ENCODE data around the gene REEP3.
"Not testable (repeated sequence)": the region's sequence is repeated elsewhere in the genome, so short reads cannot be mapped to it uniquely, and the experiment has no call there.

REEP3 gene

DNA sequence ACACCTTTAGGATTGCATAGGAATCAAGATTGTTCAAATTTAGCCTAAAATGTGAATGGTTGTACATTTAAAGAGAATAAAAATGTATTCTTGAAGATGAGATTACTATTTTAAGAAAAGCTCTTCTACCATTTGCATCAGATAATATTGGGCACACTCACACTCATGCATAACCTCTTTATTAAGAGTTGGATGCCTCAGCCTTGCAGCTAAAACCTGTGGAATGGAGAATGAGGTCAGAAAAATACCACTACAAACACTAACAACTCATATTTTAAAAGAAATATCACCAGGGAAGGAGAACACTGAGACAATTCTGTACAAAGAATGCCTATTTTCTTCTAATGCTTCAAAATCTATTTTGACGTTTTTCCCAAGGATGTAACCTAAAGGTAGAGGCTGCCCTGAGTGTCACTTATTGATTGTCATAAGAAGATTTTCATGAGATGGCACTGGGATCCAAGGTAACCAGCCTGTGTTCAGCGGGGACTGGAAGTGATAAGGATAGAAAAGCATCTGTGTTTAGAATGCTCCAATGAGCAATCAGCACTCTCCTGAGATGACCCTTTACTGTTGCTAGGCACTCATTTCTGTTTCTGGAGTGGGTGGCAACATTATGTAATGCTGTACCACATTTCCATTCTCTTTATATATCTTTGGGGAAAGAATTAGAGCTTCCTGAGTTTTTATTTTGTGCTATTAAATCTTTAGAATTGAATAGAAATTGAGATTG is 26.6 kb downstream of the REEP3 start:
- DNase-seq: peak in 4 of 58 donors; percentile 15 to 34 (median 27)

DNA sequence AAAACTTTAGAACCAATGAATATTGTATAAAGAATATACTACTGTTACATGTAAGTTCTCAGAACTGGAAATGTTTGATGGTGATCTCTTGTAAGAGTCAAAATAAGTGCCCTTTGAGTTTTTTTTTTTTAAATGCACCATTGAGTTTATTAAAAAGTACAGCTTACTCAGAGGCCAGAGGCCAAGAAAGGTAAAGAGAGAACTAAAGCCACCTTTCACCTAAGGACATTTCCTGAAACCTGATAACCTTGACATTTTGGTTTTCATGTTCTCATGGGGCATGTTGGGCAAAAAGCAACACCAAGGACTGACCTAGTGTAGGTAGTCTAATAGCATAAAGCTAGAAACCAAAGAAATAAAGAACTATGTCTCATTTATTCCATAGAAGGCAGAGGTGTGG is 27.7 kb downstream of the REEP3 start:
- no peak for DNase-seq

DNA sequence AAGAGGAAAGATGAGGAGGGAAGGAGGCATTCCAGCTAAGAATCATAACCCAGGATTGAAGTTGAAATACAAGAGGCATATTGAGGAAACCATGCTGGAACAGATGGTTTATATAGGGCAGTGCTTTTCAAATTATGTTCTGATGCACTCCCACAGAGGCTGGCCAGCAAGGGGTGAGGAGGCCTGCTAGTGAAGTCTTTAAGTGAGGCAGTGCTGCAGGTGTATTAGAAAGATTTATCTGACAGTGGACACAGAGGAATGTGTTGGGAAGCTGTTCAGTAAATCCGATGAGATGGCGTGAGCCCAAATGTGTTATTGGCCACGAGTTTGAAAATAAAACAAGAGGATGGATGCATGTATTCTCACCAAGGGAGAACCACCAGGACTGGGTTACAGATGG is 28.6 kb downstream of the REEP3 start:
- DNase-seq: no peak

DNA sequence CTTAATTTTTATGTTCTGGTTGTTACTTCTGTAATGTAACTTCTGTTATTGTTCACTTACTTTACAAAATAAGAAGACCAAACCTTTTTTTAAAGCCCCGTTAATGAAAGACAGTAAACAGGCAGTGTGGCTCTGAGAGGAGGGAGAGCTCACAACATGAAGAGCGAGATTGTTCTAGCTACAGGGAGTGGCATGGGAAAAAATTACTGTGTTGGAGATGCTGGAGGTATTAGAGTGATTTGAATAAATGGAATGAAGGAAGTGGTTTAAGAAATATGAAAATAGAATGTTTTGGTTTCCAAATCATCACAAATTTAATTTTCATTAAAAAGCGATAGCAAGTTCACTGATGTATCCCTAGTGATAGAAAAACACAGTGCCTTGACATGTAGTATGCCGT is 31.8 kb downstream of the REEP3 start:
- DNase-seq: no peak

DNA sequence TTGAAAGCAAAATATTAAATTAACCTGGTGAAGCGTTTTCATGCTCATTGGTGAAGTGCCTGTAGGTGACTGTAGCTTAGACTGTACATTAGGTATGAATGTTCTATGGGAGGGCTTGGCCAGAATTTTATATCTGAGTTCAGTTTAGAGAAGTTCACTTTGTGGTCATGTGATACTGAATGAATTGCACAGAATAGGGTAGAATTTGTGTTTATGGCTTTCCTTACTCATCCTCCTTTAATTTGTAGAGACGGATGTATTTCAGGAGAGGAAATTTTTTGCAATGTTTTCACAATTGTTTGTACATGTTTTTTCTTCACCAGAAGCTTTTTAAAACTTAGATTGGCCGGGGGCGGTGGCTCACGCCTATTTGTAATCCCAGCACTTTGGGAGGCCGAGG is 32.3 kb downstream of the REEP3 start:
- DNase-seq: no peak

DNA sequence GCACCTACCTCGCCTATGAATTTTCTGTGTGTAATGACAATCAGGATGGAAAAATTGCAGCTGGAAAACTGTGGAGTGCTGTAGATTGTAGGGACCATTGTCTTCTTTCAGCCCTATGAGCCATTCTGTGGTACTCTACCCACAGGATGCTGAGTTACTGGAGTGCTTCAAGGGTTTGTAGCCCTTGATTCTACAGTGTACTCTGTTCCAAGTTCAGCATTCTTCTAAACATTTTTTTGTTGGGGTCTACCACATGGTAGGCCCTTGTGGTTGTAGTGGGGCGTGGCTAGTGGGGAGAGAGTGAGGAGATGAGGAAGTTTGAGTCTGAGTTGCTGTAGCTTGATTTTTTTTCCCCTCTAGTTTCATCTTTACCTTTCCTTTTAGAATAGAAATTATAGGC is 33.5 kb downstream of the REEP3 start:
- no peak for DNase-seq

DNA sequence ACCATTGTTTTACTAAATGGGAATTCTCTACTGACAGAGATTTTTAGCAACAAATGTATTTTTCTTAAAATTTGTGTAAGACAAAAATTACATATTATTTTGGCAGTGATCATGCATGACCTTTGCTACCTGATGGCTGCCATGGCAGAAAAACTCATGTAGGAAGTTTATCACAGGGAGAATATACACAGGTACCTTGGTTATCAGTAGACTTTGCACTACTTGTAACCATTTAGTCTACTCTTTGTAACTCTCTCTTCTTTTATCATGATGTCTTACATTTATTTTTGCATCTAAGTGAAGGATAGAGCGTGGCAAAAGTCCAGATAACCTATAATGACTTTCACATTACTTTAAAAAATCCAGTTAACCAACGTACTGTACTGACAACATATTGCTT is 34.1 kb downstream of the REEP3 start:
- no peak for DNase-seq

DNA sequence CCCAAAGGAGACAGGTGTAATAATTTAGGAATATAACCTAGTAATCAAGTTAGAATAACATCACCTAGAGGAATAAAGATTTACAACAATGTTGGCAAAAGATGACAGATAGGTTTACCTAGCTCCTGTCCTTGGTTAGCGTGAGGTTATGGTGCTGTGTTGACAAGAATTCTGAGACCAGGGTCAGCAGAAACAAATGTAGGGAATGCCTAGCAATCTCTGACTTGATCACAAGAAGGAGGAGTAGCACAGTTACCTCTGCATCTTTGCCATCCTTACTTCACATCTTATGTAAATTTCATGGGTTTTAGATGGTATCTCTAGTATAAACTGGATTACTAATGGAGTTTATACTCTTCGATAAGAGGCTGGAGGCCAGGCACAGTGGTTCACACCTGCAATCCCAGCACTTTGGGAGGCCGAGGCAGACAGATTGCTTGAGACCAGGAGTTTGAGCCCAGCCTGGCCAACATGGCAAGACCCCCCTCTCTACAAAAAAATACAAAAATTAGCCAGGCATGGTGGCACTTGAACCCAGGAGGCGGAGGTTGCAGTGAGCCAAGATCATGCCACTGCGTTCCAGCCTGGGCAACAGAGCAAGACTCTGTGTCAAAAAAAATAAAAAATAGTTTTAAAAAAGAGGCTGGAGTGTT is 37.1 kb downstream of the REEP3 start:
- DNase-seq: no peak

DNA sequence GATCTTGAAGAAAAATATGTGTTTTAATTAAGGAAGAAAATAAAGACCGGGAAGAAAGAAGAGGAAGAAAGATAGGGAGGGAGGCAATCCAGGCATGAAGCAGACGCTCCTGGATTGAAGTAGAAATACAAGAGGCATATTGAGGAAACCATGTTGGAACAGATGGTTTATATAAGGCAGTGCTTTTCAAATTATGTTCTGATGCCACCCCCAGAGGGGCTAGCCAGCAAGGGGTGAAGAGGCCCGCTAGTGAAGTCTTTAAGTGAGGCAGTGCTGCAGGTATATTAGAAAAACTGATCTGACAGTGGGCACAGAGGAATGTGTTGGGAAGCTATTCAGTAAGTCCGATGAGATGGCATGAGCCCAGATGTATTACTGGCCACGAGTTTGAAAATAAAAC is 40.1 kb downstream of the REEP3 start:
- no peak for DNase-seq

DNA sequence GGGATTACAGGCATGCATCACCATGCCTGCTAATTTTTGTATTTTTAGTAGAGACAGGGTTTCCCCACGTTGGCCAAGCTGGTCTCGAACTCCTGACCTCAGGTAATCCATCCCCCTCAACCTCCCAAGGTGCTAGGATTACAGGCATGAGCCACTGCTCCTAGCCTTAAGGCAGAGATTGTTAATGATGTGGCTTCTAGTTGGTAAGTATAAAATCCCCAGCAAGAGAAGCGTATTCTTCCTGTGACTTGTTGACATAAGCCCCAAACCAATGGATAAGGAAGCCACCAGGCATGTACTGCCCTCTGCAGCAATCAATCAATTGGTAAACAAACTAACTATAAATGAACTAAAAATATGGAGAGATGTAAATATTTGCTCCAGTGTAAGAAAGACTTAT is 41.2 kb downstream of the REEP3 start:
- DNase-seq: no peak

DNA sequence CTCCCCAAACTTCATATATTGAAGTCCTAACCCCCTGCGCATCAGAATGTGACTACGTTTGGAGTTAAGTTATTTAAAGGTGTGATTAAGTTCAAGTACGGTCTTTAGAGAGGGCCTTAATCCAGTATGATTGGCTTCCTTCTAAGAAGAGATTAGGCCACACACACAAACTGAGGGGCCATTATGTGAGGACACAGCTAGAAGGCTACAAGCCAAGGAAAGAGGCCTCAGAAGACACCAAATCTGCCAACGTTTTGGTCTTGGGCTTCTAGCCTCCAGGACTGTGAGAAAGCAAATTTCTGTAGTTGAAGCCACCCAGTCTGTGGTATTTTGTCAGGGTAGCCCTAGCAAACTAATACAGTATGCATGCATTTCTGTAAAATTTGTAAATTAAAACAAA is 41.7 kb downstream of the REEP3 start:
- DNase-seq: no peak

DNA sequence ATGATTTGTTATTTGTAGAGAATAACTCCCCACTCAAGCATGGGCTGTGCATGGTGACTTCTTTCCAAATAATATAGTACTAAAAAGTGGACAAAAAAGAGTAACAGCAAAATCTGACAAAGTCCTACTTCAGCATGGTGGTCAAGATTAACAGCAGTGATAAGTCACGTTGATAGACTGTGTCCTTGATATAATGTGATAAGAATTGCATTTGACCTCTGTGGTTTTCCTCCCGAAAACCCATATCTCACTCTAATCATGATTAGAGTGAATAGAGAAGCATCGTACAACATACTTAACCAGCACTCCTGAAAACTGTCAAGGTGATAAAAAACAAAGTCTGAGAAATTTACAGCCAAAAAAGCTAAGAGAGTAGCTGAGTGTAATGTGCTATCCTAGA is 42.4 kb downstream of the REEP3 start:
- no peak for DNase-seq

DNA sequence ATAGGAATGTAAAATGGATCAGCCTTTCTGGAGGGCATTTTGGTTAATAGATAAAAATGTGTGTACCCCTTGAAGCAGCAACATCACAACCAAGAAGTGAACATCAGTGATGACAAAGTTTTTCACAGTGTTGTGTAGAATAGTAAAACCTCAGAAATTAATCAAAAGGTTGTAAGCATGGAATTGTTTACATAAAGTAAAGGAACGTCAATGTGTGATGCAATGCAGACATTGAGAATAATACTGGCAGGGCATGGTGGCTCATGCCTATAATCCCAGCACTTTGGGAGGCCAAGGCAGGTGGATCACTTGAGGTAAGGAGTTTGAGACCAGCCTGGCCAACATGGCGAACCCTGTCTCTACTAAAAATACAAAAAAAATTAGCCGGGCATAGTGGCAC is 43.5 kb downstream of the REEP3 start:
- not testable (repeated sequence) for DNase-seq

DNA sequence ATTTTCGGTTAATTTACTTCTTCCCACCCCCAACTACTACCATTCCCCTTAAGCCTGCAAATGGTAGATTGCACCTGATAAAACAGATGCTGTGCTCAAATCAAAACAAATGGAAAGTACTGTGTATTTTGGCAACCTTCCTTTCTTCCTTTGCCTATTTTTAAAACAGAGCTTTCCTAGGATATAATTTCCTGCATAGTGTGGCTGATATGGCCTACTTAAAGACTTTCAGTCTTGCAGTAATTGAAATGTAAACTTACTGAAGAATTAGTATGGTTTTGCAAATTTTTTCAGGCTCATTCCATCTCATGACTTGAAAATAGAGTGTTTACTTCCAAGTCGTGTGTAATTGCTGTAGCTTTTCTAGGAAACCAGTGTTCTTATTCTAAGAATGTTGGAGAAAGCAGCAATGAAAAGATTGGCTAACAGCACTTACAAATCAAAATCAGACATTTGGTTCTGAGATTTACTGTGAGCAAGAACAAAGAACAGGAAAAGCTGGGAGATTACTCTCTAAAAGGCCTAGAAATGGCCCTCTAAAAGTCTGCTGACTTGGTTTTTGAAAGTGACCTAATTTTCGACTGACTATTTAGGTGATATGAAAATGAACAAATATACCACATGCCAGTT is 52.0 kb downstream of the REEP3 start:
- DNase-seq: peak in 1 of 58 donors; percentile 24

DNA sequence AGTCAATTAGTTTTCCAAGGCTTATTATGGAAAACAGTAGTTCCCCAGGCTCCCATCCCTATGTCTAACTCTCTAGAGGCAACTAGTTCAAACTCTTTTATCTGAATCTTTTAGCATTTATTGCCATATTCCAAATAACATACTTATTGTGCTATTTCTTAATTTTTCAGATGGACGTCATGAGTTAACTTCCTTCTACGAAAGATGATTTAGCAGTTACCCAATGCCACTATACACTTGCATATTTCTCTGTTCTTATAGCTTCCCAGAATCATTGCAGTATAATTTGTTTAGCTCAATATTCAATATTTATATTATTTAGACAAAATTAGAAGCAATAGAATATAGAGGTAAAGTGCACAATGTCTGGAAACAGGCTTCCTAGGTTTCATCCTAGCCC is 52.8 kb downstream of the REEP3 start:
- no peak for DNase-seq

DNA sequence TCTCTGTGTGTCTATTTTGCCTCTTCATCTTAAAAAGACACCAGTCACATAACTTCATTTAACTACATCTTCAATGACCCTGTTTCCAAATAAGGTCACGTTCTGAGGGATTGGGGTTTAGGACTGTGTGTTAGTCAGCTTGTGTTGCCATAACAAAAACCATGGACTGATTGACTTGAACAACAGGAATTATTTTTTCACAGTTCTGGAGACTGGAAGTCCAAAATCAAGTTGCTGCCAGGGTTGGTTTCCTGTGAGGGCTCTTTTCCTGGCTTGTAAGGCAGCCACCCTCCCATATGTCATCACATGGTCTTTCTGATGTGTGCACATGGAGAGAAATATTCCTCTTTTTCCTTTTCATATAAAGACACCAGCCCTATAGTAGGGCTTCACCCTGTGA is 55.3 kb downstream of the REEP3 start:
- no peak for DNase-seq

DNA sequence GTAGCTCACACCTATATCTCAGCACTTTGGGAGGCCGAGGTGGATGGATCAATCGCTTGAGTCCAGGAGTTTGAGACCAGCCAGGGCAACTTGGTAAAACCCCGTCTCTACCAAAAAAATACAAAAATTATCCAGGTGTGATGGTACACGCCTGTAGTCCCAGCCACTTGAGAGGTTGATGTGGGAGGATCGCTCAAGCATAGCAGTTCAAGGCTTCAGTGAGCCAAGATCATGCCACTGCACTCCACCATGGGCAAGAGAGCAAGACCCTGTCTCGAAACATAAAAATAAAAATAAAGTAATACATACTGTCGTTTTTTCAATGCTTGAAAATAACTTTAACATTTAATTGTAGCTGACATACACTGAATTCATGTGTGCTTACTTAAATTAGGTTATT is 57.3 kb downstream of the REEP3 start:
- DNase-seq: no peak

DNA sequence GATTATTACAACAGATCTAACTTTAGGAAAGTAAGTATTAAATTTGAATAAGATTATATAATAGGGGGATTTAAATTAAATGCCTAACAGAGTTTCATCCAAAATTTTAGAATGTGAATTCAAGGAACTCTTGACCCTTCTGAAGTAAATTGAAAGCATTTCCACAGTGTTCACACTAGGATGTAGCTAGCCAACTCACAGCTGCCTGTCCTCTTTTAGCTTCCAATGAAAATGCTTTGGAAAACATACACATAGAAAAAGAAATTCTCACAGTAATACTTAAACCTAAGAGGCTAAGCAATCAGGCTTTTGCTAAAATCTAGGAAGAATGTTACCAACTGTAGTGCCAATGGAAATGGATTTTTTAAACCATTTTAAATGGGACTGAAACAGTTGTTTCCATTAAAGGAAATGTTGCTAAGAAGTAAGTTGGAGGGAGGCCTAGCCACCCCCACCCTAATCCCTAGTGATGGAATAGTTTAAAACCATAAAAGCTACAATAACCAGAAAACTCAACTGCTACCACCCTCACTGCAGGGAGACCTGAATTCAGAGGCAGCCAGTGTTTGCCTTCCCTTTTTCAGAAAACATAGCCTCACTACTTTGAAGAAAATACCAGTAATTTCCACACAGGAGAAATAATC is 58.3 kb downstream of the REEP3 start:
- no peak for DNase-seq

DNA sequence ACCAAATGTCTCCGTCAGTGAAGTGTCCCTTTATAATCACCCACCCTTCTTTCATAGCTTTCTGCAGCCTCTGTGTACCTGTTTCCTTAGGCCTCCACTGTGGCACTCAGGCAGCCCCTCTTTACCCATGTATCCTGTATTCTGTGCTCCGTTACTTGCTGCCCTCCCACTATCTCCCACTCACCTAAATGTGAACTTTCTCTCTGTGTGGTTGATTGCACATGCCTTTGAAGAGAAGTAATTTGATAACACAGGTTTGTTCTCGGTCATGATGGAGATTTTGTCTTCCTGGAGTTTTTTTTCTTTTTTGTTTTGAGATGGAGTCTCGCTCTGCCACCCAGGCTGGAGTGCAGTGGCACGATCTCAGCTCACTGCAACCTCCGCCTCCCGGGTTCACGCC is 61.5 kb downstream of the REEP3 start:
- no peak for DNase-seq

DNA sequence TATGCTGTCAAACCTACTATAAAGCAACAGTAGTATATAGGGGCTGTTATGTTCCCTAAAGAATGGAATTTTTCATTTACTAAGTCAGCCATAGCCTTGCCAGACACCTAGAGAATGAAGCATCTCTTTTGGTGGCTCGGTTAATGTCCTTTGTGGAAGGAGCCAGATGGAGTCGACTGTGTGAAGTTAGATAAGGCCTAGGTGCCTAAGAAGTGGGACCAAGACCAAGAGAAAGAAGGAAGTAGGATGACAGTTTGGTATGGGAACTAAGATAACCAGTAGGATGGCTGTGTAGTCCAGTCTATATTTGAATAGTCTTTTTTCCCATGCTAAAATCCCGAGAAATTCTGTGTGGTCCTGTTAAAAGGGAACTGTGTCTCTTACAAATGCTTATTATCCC is 62.2 kb downstream of the REEP3 start:
- no peak for DNase-seq

DNA sequence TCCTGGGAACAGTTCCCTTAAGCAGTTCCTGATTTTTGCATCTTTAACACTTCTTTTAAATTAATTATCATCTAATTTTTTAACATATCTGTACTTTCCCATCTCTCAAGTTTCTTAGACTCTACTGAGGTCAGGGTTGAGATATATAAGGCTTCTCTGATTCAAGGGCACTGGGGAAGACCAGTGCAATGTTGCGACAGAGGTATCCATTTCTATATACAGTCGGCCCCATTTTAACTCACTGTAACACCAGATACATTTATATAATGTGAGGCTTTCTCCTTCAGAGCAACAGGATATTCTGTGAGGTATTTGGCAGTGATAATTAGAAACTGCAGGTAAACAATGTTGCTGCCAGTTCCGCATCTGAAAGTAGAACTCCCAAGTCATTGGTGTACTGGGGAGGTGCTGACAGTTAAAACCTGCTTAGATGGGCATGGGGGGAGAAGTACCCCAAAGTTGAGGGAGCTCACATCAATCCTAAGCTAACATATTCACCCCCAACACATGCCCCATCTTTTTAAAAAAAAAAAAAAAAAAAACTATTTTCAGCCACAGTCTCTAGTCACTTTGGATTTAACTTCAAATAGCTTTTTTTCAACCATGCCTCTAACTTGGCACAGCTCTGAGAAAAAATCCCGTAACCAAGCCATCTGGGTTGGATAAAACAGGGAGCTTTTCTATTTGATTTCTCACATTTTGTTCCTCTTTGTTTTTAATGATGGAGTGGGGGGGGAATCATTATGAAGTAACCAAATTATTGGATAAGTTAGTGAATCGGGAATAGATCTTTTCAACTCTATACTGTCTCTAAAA is 62.9 kb downstream of the REEP3 start:
- DNase-seq: peak in 2 of 58 donors; percentile 9 to 32

DNA sequence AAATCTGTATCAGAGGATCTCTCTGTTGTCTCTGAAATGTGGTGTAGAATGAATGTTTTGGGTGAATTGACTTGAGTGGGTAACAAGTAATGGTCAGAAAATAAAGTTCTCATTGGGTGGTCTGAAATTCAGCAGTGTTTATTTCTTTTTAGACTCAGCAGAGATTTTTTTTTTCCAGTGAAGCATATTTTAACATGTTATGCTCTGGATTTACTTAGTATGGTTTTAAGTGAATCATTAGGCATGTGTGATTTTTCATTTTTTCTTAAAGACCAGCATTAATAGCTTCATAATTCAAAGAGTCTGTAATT is 63.5 kb downstream of the REEP3 start:
- no peak for DNase-seq
